ENCODE results near the gene GRIN3A. TPM values are rescaled to one million over a fixed set of nuclear protein-coding genes. Genes with fewer than 3 reads are reported as not detected.

The GRIN3A gene
- polyA plus RNA-seq, 1 of the 3 experiments (the other 2 are of a cell fraction): not detected

DNA sequence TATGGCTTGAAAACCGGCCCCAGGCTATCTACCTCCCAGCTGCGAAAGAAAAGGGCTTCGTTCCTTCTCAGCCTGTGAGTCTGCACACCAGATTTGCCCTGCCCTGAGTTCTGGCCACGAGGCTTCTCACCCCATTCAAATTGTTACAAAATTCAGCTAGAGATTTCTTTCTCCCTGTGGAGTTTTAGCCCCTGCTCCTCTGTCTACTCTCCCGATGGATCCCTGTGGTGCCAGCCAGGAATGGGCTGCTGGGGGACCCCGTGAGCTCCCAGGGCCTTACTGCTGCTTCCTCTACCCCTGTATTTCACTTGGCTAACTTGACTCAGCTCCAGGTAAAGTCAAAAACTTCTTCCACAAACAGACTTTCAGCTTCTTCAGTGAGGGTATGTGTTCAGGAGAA, 214.1 kb downstream of the GRIN3A start:
- POLR2A ChIA-PET: interaction anchor here (0.8 kb wide), 1 partner anchor 75 kb away, joined by 3 read pairs; no protein-coding TSS in a partner anchor

More for the DNA sequence above, 214.1 kb downstream of the GRIN3A start:
- Histone ChIP-seq H3K4me1 (ENCODE audit: control insufficient read depth in 1 of 2, insufficient read depth in 2 of 2, low read depth in 1 of 2, low read length in 1 of 2) (no peaks in the 10 kb centered on the region), H3F3A (replicated peaks; ENCODE audit: insufficient read depth) (peaks cover 3% of the 10 kb centered on the region), H3K27me3 (ENCODE audit: insufficient read depth) (no peaks in the 10 kb centered on the region), H3K4me3 (ENCODE audit: low read depth in 2 of 2, low read length in 1 of 2) (no peak overlapping the region), H3K9me3 (no peaks in the 10 kb centered on the region), H3K36me3 (replicated peaks in 1 of 2; ENCODE audit: control insufficient read depth in 1 of 2, insufficient read depth in 2 of 2, low read length in 1 of 2) (no peaks in the 10 kb centered on the region), H2AFZ (ENCODE audit: low read depth) (no peak overlapping the region), H3K27ac (ENCODE audit: low read depth in 2 of 2, low read length in 1 of 2) (no peak overlapping the region), H3K9me2 (no peaks in the 10 kb centered on the region), H3K9ac (no peak overlapping the region), H4K20me1 (ENCODE audit: insufficient read depth) (no peaks in the 10 kb centered on the region), H3K4me2 (no peak overlapping the region), H3K79me2 (ENCODE audit: insufficient read depth) (no peaks in the 10 kb centered on the region)
- CTCF ChIA-PET: interaction anchor here (1.0 to 17.0 kb wide), 5 partner anchors 9 to 75 kb away, joined by 3 to 363 read pairs (median 5); a partner anchor contains a TSS
- DNase-seq: no peak
- 75% methylated on average over 6 of the region's 6 CpGs for WGBS (ENCODE audit: low lambda C conversion rate)
- TF ChIP-seq CHD2 (IDR thresholded peaks at IDR 0.05; ENCODE audit: low read length, partially characterized antibody) (no peak), GATA2 (CRISPR knock-in tag; IDR thresholded peaks at IDR 0.05) (no peak), YY1 (IDR thresholded peaks at IDR 0.05; ENCODE audit: low read depth) (no peak), RFX5 (IDR thresholded peaks at IDR 0.05; ENCODE audit: low read length) (no peak), POLR2AphosphoS5 (IDR thresholded peaks at IDR 0.05; ENCODE audit: low read depth, low read length) (no peak), SMC3 (IDR thresholded peaks at IDR 0.05; ENCODE audit: low read depth, low read length) (no peak), MEF2A (IDR thresholded peaks at IDR 0.05; ENCODE audit: borderline replicate concordance, low read depth) (no peak), FOSL2 (IDR thresholded peaks at IDR 0.05; ENCODE audit: borderline replicate concordance, low read depth) (no peak), NRF1 (IDR thresholded peaks at IDR 0.05; ENCODE audit: low read depth, low read length) (no peak), TAF1 (IDR thresholded peaks at IDR 0.05; ENCODE audit: borderline replicate concordance, low read depth, low read length) (no peak), ELF1 (IDR thresholded peaks at IDR 0.05) (no peak), NFIC (IDR thresholded peaks at IDR 0.05; ENCODE audit: borderline replicate concordance) (no peak), EP300 (IDR thresholded peaks at IDR 0.05; ENCODE audit: borderline replicate concordance in 1 of 2, low read depth in 1 of 2, low read length in 1 of 2) (no peak)
- TF ChIP-seq, protein P1, sequence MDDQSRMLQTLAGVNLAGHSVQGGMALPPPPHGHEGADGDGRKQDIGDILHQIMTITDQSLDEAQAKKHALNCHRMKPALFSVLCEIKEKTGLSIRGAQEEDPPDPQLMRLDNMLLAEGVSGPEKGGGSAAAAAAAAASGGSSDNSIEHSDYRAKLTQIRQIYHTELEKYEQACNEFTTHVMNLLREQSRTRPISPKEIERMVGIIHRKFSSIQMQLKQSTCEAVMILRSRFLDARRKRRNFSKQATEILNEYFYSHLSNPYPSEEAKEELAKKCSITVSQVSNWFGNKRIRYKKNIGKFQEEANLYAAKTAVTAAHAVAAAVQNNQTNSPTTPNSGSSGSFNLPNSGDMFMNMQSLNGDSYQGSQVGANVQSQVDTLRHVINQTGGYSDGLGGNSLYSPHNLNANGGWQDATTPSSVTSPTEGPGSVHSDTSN (IDR thresholded peaks at IDR 0.05): no peak
- TF ChIP-seq, protein P2, sequence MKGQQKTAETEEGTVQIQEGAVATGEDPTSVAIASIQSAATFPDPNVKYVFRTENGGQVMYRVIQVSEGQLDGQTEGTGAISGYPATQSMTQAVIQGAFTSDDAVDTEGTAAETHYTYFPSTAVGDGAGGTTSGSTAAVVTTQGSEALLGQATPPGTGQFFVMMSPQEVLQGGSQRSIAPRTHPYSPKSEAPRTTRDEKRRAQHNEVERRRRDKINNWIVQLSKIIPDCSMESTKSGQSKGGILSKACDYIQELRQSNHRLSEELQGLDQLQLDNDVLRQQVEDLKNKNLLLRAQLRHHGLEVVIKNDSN (IDR thresholded peaks at IDR 0.05; ENCODE audit: borderline replicate concordance, low read depth): no peak
- TF ChIP-seq, protein P3, sequence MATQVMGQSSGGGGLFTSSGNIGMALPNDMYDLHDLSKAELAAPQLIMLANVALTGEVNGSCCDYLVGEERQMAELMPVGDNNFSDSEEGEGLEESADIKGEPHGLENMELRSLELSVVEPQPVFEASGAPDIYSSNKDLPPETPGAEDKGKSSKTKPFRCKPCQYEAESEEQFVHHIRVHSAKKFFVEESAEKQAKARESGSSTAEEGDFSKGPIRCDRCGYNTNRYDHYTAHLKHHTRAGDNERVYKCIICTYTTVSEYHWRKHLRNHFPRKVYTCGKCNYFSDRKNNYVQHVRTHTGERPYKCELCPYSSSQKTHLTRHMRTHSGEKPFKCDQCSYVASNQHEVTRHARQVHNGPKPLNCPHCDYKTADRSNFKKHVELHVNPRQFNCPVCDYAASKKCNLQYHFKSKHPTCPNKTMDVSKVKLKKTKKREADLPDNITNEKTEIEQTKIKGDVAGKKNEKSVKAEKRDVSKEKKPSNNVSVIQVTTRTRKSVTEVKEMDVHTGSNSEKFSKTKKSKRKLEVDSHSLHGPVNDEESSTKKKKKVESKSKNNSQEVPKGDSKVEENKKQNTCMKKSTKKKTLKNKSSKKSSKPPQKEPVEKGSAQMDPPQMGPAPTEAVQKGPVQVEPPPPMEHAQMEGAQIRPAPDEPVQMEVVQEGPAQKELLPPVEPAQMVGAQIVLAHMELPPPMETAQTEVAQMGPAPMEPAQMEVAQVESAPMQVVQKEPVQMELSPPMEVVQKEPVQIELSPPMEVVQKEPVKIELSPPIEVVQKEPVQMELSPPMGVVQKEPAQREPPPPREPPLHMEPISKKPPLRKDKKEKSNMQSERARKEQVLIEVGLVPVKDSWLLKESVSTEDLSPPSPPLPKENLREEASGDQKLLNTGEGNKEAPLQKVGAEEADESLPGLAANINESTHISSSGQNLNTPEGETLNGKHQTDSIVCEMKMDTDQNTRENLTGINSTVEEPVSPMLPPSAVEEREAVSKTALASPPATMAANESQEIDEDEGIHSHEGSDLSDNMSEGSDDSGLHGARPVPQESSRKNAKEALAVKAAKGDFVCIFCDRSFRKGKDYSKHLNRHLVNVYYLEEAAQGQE (IDR thresholded peaks at IDR 0.05; ENCODE audit: low read depth, low read length): no peak
- TF ChIP-seq, protein P4, sequence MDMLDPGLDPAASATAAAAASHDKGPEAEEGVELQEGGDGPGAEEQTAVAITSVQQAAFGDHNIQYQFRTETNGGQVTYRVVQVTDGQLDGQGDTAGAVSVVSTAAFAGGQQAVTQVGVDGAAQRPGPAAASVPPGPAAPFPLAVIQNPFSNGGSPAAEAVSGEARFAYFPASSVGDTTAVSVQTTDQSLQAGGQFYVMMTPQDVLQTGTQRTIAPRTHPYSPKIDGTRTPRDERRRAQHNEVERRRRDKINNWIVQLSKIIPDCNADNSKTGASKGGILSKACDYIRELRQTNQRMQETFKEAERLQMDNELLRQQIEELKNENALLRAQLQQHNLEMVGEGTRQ (IDR thresholded peaks at IDR 0.05; ENCODE audit: borderline replicate concordance, low read depth, low read length): no peak
- TF ChIP-seq, protein P5, sequence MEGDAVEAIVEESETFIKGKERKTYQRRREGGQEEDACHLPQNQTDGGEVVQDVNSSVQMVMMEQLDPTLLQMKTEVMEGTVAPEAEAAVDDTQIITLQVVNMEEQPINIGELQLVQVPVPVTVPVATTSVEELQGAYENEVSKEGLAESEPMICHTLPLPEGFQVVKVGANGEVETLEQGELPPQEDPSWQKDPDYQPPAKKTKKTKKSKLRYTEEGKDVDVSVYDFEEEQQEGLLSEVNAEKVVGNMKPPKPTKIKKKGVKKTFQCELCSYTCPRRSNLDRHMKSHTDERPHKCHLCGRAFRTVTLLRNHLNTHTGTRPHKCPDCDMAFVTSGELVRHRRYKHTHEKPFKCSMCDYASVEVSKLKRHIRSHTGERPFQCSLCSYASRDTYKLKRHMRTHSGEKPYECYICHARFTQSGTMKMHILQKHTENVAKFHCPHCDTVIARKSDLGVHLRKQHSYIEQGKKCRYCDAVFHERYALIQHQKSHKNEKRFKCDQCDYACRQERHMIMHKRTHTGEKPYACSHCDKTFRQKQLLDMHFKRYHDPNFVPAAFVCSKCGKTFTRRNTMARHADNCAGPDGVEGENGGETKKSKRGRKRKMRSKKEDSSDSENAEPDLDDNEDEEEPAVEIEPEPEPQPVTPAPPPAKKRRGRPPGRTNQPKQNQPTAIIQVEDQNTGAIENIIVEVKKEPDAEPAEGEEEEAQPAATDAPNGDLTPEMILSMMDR (IDR thresholded peaks at IDR 0.05): no peak
